HG03108 (cell line): ENCODE data around the gene FAM151A.

Experiments
- ATAC-seq: cut with Tn5 transposase; IDR thresholded peaks from one replicate; pipeline ENCODE4 v1.9.1; 2021; ENCODE audit warnings: moderate library complexity; ENCODE audit not compliant: unreplicated experiment

The FAM151A gene

DNA sequence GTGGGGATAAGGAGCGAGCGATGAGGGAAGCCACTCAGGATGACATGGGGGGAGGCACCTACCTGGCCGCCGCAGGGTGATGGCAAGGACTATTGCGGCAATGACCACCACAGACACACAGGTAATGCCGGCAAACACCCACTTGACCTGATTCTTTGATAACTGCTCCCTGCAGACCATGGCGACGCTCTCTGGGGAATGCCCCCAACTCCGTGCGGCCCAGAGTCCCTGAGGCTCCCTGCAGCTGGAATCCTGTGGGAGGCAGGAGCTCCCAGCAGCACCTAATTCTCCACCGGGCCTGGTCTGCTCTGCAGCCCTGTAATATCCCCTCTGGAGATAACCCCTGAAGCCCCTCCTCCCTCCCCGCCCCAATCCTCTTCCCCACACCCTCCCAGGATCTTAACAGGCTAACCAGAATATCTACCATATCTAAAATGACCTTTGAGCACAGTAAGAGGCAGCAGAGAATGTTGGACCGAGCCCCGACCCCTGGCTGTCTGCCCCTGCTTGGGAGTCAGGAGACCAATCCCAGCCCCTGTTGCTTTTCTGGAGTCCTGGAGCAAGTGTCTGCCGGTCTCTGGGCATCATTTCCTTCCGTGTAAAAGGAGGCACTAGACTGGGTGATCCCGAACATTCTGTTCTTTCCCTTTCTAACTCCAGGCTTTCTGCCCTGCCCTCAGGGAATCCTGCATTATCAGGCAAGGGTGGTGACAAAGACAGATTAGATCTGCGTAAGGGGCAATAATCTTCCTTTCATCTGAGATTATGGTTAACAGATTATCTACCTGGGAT, at the start of gene FAM151A:
Gene FAM151A, minus strand, starts transcription at position 310 of the 792 bp plus-strand sequence. Its CDS starts 130 bp downstream, at position 180.
- ATAC-seq: no peak

- ATAC-seq: no peak
Measured at GRCh38 chr1:54671985-54672608, 48.8 kb upstream of the FAM151A start.

DNA sequence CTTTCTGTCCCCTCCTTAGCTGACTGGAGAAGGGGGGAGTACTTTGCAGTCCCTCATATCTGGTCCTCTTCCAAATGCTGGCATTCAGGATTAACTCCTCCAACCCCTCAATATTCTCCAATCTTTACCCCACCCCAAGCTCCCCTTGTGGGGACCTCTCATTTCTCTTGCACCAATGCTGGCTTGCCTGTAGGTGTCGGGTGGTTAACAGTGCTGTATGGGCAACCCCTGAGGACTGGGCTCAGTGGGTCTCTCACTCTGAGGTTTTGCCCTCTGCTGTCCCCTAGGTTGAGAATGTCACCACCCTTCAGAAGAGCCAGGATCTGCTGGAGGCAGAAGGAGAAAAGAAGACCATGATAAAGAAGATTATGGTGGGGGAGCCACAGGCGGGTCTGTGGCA, 45.2 kb upstream of the FAM151A start:
- no peak for ATAC-seq

DNA sequence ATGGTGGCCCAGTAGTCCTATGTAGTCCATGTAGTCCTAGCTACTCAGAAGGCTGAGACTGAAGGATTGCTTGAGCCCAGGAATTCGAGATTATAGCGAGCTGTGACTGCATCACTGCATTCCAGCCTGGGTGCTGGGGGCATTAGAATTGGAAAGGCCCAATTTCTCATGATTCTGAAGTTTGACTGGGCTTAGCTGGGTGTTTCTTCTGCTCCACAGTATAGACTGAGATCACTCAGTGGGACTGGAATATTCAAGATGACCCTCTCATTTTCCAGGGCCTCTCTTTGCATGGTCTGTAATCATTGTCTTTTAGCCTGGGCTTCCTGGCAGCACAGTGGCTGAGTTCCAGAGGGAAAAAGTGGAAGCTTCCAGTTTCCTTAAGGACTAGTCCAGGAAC, 44.5 kb upstream of the FAM151A start:
- ATAC-seq: no peak

- no peak for ATAC-seq
Measured at GRCh38 chr1:54666333-54666732, 43.0 kb upstream of the FAM151A start.

DNA sequence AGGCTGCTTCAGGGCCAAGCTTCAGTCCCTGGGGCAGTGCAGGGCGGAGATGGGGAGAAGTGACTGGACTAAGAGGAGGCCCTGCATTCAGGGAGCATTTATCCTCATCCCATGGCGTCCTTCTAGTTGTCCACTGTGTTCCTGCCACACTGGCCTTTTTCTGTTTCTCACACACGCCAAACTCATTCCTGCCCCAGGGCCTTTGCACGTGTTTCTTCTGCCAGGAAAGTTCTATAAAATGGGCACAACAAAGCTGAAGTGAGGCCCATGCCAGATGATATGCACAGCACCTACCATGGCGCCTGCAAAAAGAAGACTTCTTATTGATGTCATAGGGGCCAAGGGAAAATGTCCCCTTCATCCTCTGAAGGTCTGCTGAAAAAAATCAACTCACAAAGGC, 42.5 kb upstream of the FAM151A start:
- no peak for ATAC-seq

DNA sequence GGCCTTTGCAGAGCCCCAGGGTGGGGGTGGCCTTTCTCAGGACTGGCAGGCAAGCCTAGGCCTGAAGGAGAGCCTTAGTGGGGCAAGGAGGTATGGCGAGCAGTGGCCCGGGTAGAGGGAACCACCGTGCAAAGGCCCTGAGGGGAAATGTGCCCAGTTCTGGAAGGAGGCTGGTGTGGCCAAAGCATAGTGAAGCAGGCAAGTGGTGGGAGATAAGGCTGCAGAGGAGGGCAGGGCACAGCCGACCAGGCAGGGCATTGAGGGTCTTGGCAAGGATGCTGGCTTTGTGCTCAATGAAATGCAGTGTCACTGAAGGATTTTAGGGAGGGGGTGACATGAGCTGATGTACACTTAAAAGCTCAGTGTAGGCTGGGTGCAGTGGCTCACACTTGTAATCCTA, 41.0 kb upstream of the FAM151A start:
- ATAC-seq: no peak

GRCh38 chr1:54663725-54664124, 40.4 kb upstream of the FAM151A start:
- ATAC-seq: no peak

DNA sequence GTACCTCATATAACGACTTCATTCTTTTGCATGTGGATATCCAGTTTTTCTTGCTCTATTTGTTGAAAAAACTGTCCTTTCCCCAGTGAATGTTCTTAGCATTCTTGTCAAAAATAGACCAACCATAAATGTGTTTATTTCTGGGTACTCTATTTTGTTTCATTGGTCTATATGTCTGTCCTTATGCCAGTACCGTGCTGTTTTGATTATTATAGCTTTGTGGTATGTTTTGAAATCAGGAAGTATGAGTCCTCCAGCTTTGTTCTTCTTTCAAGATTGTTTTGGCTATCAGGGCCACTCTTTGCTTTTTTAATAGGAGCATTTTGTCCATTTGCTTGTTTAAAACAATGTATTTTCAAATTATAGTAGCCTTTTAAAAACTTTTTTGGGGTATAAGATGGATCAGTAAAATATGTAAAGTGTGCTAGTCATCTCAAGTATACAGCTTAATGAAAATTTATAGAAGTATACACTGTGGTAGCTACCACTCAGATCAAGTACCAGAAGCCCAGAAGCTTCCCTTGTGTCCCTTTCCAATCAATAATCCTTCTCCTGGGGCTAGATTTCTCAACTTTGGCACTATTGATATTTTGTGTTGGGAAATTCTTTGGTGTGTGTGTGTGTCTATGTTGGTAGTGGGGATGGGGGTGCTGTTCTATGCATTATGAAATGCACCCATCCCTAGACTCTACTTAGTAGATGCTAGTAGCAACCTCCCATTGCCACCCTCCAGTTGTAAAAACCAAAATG, 35.0 kb upstream of the FAM151A start:
- no peak for ATAC-seq

GRCh38 chr1:54653036-54653435, 29.7 kb upstream of the FAM151A start:
- no peak for ATAC-seq

- ATAC-seq: no peak
Measured at GRCh38 chr1:54652168-54652567, 28.8 kb upstream of the FAM151A start.

DNA sequence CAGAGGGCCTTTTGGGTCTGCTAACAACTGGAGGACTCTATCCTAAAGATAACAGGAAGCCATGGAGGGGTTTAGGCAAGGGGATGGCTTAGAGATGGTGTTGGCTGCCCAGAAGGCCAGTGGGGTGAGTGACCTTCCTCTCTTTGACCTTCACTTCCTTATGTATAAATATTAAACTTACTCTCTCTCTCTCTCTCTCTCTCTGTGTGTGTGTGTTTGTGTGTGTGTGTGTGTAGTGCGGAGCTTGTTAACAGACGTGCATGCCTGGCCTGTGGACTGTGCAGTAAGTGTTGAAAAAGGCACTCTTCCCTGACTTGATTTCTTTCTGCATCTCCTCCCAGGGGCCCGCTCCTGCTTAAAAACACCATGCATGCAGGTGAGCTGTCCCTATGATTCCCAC, 28.3 kb upstream of the FAM151A start:
- no peak for ATAC-seq

DNA sequence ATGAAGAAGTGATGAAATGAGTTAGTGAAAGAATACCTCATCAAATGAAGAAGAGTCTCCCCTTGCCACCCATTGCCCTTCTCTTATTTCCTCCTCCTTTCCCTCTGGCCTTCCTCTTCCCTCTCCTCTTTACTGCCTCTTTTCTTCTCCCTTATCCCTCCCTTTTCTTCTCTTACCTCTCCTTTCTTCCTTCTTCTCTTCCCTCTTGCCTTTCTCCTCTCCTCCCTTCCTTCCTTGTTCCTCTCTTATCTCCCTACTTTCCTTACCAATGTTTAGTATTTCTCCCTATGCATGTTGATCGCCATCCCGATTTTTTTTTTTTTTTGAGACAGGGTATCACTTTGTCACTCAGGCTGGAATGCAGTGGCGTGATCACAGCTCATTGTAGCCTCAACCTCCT, 27.1 kb upstream of the FAM151A start:
- ATAC-seq: no peak

DNA sequence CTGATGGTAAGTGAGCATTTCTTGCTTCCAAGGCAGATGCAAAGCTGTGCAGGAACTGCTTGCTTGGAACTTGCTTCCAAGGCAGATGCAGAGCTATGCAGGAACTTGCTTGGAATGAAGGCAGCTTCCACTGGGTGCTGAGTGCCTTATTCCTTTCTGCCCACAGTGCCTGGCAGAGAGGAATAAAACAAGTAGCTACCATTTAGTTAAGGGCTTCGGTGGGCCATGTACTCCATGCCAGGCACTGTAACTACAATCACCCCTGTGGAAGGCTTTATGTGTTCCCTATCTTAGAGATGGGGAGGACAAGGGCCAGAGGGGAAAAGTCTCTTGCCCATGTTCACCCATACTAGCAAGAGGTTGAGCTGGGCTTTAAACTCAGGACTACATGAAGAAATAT, 26.6 kb upstream of the FAM151A start:
- no peak for ATAC-seq

- no peak for ATAC-seq
Measured at GRCh38 chr1:54649130-54649898, 26.0 kb upstream of the FAM151A start.

GRCh38 chr1:54645806-54646676, 22.7 kb upstream of the FAM151A start:
- no peak for ATAC-seq

GRCh38 chr1:54643736-54644135, 20.4 kb upstream of the FAM151A start:
- ATAC-seq: no peak

- ATAC-seq: no peak
Measured at GRCh38 chr1:54640863-54641836, 17.8 kb upstream of the FAM151A start, which contains the start of gene MROH7. MROH7 (plus strand) TSS chr1:54641786; CDS start chr1:54652927, 11,141 bp downstream.

- ATAC-seq: no peak
Measured at GRCh38 chr1:54640361-54640760, 17.0 kb upstream of the FAM151A start.
